ENCODE results near the gene RALA.

Gene RALA

DNA sequence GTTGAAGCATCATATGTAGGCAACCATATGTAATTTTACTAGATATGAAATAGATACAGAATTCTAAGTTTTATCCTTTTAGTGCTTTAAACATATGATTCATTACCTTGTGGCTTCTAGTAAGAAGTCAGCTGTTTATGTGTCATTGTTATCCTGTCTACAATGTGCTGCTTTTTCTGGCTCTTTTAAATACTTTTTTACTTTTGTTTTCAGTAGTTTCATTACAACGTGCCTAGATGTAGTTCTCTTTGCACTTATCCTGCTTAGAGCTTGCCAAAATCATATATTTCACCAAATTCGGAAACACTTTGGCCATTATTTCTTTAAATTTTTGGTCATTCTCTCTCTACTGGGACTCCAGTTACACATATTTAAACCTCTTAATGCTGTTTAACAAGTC, 30.8 kb upstream of the RALA start:
- H3K27ac ChIP-seq (ENCODE audit: low read depth, low read length): no peak overlapping the region
- no peak overlapping the region for H3K4me3 ChIP-seq (ENCODE audit: insufficient read depth, low read length, poor library complexity, severe bottlenecking)
- TF ChIP-seq, protein P1, sequence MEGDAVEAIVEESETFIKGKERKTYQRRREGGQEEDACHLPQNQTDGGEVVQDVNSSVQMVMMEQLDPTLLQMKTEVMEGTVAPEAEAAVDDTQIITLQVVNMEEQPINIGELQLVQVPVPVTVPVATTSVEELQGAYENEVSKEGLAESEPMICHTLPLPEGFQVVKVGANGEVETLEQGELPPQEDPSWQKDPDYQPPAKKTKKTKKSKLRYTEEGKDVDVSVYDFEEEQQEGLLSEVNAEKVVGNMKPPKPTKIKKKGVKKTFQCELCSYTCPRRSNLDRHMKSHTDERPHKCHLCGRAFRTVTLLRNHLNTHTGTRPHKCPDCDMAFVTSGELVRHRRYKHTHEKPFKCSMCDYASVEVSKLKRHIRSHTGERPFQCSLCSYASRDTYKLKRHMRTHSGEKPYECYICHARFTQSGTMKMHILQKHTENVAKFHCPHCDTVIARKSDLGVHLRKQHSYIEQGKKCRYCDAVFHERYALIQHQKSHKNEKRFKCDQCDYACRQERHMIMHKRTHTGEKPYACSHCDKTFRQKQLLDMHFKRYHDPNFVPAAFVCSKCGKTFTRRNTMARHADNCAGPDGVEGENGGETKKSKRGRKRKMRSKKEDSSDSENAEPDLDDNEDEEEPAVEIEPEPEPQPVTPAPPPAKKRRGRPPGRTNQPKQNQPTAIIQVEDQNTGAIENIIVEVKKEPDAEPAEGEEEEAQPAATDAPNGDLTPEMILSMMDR (IDR thresholded peaks at IDR 0.05; ENCODE audit: insufficient read depth, low read length, poor library complexity, severe bottlenecking): no peak
- TF ChIP-seq EZH2phosphoT487 (conservative IDR thresholded peaks at IDR 0.05; ENCODE audit: low read length): no peak
- H3K9ac ChIP-seq (ENCODE audit: low read length): no peak overlapping the region
- no peak overlapping the region for H3K4me2 ChIP-seq (ENCODE audit: low read depth, low read length, poor library complexity, severe bottlenecking)
- H3K27me3 ChIP-seq (ENCODE audit: low read length): no peaks in the 10 kb centered on the region
- no peaks in the 10 kb centered on the region for H3K9me3 ChIP-seq (ENCODE audit: insufficient read depth, low read length)
- no peaks in the 10 kb centered on the region for H3F3A ChIP-seq (ENCODE audit: insufficient read depth)
- H3K79me2 ChIP-seq (ENCODE audit: insufficient read depth, low read length): no peaks in the 10 kb centered on the region
- no peaks in the 10 kb centered on the region for H3K36me3 ChIP-seq (ENCODE audit: low read length)
- H2AFZ ChIP-seq (ENCODE audit: low read depth, low read length, severe bottlenecking): no peak overlapping the region
- H4K20me1 ChIP-seq (ENCODE audit: low read depth, low read length): no peaks in the 10 kb centered on the region
- H3K9me2 ChIP-seq (replicated peaks; ENCODE audit: insufficient read depth, low read length): no peaks in the 10 kb centered on the region

DNA sequence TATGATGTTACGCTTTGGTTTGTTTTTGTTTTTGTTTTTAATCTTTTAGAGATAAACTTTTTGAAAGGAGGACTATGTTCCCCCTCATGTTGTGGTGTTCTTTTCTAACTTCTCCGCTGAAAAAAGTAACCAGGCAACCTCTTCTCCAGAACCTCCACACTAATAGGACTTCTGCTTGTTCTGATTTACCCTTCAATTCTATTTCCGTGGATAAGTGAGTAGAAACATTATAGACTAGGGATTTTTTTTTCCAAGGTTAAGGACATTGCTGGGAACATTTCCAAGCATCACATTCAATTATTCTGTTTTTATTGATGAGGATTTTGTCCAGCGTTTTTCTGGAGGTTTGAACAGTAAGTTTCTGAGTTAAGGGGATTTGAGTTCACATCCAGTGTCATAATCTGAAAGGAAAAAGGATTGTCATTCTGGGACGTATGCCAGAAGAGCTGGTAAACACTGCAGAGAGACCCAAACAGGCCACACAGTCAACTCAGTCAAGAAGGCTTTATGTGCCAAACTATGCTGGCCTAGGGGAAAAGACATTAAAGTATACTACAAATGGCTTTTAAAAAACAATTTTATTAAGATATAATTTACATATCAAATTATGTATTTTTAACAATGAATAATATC, 28.3 kb upstream of the RALA start:
- H3K27me3 ChIP-seq (ENCODE audit: low read length): no peaks in the 10 kb centered on the region
- H3K79me2 ChIP-seq (ENCODE audit: insufficient read depth, low read length): no peaks in the 10 kb centered on the region
- no peaks in the 10 kb centered on the region for H4K20me1 ChIP-seq (ENCODE audit: low read depth, low read length)
- no peak overlapping the region for H3K4me2 ChIP-seq (ENCODE audit: low read depth, low read length, poor library complexity, severe bottlenecking)
- H3K9me3 ChIP-seq (ENCODE audit: insufficient read depth, low read length): no peaks in the 10 kb centered on the region
- H3K27ac ChIP-seq (ENCODE audit: low read depth, low read length): no peak overlapping the region
- no peak overlapping the region for H3K9ac ChIP-seq (ENCODE audit: low read length)
- no peak for TF ChIP-seq EZH2phosphoT487 (conservative IDR thresholded peaks at IDR 0.05; ENCODE audit: low read length)
- H2AFZ ChIP-seq (ENCODE audit: low read depth, low read length, severe bottlenecking): no peak overlapping the region
- no peak overlapping the region for H3K4me3 ChIP-seq (ENCODE audit: insufficient read depth, low read length, poor library complexity, severe bottlenecking)
- no peaks in the 10 kb centered on the region for H3K9me2 ChIP-seq (replicated peaks; ENCODE audit: insufficient read depth, low read length)
- H3K36me3 ChIP-seq (ENCODE audit: low read length): no peaks in the 10 kb centered on the region
- no peaks in the 10 kb centered on the region for H3F3A ChIP-seq (ENCODE audit: insufficient read depth)

DNA sequence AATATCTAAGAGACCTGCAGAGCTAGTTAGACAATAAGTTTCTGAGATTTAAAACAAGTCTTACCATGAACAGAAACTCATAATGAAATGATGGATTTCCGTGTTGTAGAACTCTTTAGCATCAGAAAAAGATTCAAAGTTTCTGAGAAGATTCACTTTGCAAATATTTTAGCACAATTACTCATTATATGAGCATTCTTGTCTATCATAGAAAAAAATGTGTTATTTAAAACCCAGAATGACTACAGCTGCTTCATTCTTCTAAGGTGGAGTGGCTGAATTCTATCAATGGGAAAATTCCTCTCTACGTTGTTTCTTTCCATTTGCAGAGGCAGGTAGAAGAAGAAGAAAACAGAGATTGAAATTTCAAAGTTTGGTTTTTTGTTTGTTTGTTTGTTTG, 21.0 kb upstream of the RALA start:
- no peak overlapping the region for H3K27ac ChIP-seq (ENCODE audit: low read depth, low read length)
- no peak overlapping the region for H3K9ac ChIP-seq (ENCODE audit: low read length)
- H3K4me2 ChIP-seq (ENCODE audit: low read depth, low read length, poor library complexity, severe bottlenecking): no peak overlapping the region
- H2AFZ ChIP-seq (ENCODE audit: low read depth, low read length, severe bottlenecking): no peak overlapping the region
- H4K20me1 ChIP-seq (ENCODE audit: low read depth, low read length): no peaks in the 10 kb centered on the region
- H3K9me2 ChIP-seq (replicated peaks; ENCODE audit: insufficient read depth, low read length): no peaks in the 10 kb centered on the region
- H3K27me3 ChIP-seq (ENCODE audit: low read length): no peaks in the 10 kb centered on the region
- H3F3A ChIP-seq (ENCODE audit: insufficient read depth): no peaks in the 10 kb centered on the region
- H3K4me3 ChIP-seq (ENCODE audit: insufficient read depth, low read length, poor library complexity, severe bottlenecking): no peak overlapping the region
- H3K9me3 ChIP-seq (ENCODE audit: insufficient read depth, low read length): no peaks in the 10 kb centered on the region
- no peaks in the 10 kb centered on the region for H3K79me2 ChIP-seq (ENCODE audit: insufficient read depth, low read length)
- H3K36me3 ChIP-seq (ENCODE audit: low read length): no peaks in the 10 kb centered on the region
- TF ChIP-seq, protein P1 (IDR thresholded peaks at IDR 0.05; ENCODE audit: insufficient read depth, low read length, poor library complexity, severe bottlenecking): no peak
- TF ChIP-seq EZH2phosphoT487 (conservative IDR thresholded peaks at IDR 0.05; ENCODE audit: low read length): no peak

DNA sequence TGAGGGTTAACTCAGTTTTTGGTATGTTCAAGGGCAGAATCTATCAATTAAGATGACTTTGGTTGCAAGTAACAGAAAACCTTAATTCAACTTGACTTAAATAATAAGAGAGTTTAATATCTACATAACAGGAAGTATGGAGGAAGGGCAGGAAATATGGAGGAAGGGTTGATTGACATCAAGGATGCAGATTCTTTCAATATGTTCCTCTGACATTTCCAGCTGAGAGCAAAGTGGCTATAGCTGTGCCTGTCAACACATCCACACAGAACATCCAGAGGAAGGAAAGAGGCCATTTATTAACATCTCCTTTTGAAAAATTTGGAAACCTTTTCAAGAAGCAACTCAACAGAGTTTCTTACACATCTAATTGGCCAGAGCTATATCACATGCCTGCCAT, 19.4 kb upstream of the RALA start:
- H4K20me1 ChIP-seq (ENCODE audit: low read depth, low read length): no peaks in the 10 kb centered on the region
- no peaks in the 10 kb centered on the region for H3K36me3 ChIP-seq (ENCODE audit: low read length)
- H3K79me2 ChIP-seq (ENCODE audit: insufficient read depth, low read length): no peaks in the 10 kb centered on the region
- H3F3A ChIP-seq (ENCODE audit: insufficient read depth): no peaks in the 10 kb centered on the region
- H3K9me3 ChIP-seq (ENCODE audit: insufficient read depth, low read length): no peaks in the 10 kb centered on the region
- H3K27me3 ChIP-seq (ENCODE audit: low read length): no peaks in the 10 kb centered on the region
- no peak overlapping the region for H3K9ac ChIP-seq (ENCODE audit: low read length)
- H3K27ac ChIP-seq (ENCODE audit: low read depth, low read length): no peak overlapping the region
- TF ChIP-seq, protein P1 (IDR thresholded peaks at IDR 0.05; ENCODE audit: insufficient read depth, low read length, poor library complexity, severe bottlenecking): no peak
- no peak for TF ChIP-seq EZH2phosphoT487 (conservative IDR thresholded peaks at IDR 0.05; ENCODE audit: low read length)
- no peak overlapping the region for H2AFZ ChIP-seq (ENCODE audit: low read depth, low read length, severe bottlenecking)
- no peaks in the 10 kb centered on the region for H3K9me2 ChIP-seq (replicated peaks; ENCODE audit: insufficient read depth, low read length)
- H3K4me2 ChIP-seq (ENCODE audit: low read depth, low read length, poor library complexity, severe bottlenecking): no peak overlapping the region
- H3K4me3 ChIP-seq (ENCODE audit: insufficient read depth, low read length, poor library complexity, severe bottlenecking): no peak overlapping the region

Data from SU-DHL-6 (cell line).